MM.1S (cell line): ENCODE results near the gene BPHL.

Experiments used
- DNase-seq: peaks from one replicate; pipeline ENCODE4 v3.0.0-alpha.2; 2015
- H2AFZ ChIP-seq: fragments of 300-600 bp; sonication (generic); 2 replicates; pipeline ENCODE4 v1.6.0; 2016; ENCODE audit warnings: antibody characterized with exemption, low read length
- H3F3A ChIP-seq: fragments of 300-600 bp; sonication (generic); 2 replicates; pipeline ENCODE4 v1.6.1; 2016; ENCODE audit warnings: mild to moderate bottlenecking, antibody characterized with exemption, low read length, moderate library complexity, mixed read lengths; ENCODE audit not compliant: insufficient read depth
- H3K27ac ChIP-seq: fragments of 300-600 bp; sonication (generic); 2 replicates; pipeline ENCODE4 v1.5.1; 2016; ENCODE audit warnings: mild to moderate bottlenecking, low read length
- H3K27me3 ChIP-seq: fragments of 300-600 bp; sonication (generic); replicated peaks from 2 replicates; pipeline ENCODE4 v1.6.0; 2016; ENCODE audit warnings: low read length; ENCODE audit not compliant: insufficient read depth
- H3K36me3 ChIP-seq: fragments of 300-600 bp; sonication (generic); replicated peaks from 2 replicates; pipeline ENCODE4 v1.6.1; 2016; ENCODE audit warnings: mild to moderate bottlenecking, low read length, mixed read lengths; ENCODE audit not compliant: insufficient read depth
- H3K4me1 ChIP-seq: fragments of 300-600 bp; sonication (generic); 2 replicates; pipeline ENCODE4 v1.6.1; 2016; ENCODE audit warnings: low read length, mixed read lengths
- H3K4me2 ChIP-seq: fragments of 300-600 bp; sonication (generic); 2 replicates; pipeline ENCODE4 v1.6.0; 2016; ENCODE audit warnings: low read depth, low read length
- H3K4me3 ChIP-seq: fragments of 300-600 bp; sonication (generic); 2 replicates; pipeline ENCODE4 v1.5.1; 2016; ENCODE audit warnings: low read length, mixed read lengths
- H3K79me2 ChIP-seq: fragments of 300-600 bp; sonication (generic); 2 replicates; pipeline ENCODE4 v1.6.1; 2016; ENCODE audit warnings: mixed run types, low read length, mixed read lengths
- H3K9ac ChIP-seq: fragments of 300-600 bp; sonication (generic); 2 replicates; pipeline ENCODE4 v1.6.1; 2016; ENCODE audit warnings: low read length, mixed read lengths
- H3K9me2 ChIP-seq: fragments of 300-600 bp; sonication (generic); replicated peaks from 2 replicates; pipeline ENCODE4 v1.6.1; 2016; ENCODE audit warnings: mild to moderate bottlenecking, low read length, mixed read lengths; ENCODE audit not compliant: insufficient read depth
- H3K9me3 ChIP-seq: fragments of 300-600 bp; sonication (generic); replicated peaks from 2 replicates; pipeline ENCODE4 v1.6.1; 2016; ENCODE audit warnings: mild to moderate bottlenecking, low read length, mixed read lengths; ENCODE audit not compliant: insufficient read depth
- H4K20me1 ChIP-seq: fragments of 300-600 bp; sonication (generic); 2 replicates; pipeline ENCODE4 v1.6.1; 2016; ENCODE audit warnings: mild to moderate bottlenecking, low read length, moderate library complexity, mixed read lengths; ENCODE audit not compliant: insufficient read depth
- EZH2 ChIP-seq: fragments of 300-600 bp; sonication (generic); optimal IDR thresholded peaks from 2 replicates; pipeline ENCODE3; 2017; ENCODE audit warnings: low read depth, mild to moderate bottlenecking, antibody characterized with exemption, low read length, mixed read lengths
- EZH2phosphoT487 ChIP-seq: fragments of 300-600 bp; sonication (generic); IDR thresholded peaks from 2 replicates; pipeline ENCODE4 v1.6.1; 2018; ENCODE audit warnings: antibody characterized with exemption, low read length
- TF ChIP-seq, protein P1 (sequence below): fragments of 300-600 bp; sonication (generic); IDR thresholded peaks from 2 replicates; pipeline ENCODE4 v1.5.1; 2016; ENCODE audit warnings: antibody characterized with exemption, low read length, mixed read lengths

Gene BPHL

DNA sequence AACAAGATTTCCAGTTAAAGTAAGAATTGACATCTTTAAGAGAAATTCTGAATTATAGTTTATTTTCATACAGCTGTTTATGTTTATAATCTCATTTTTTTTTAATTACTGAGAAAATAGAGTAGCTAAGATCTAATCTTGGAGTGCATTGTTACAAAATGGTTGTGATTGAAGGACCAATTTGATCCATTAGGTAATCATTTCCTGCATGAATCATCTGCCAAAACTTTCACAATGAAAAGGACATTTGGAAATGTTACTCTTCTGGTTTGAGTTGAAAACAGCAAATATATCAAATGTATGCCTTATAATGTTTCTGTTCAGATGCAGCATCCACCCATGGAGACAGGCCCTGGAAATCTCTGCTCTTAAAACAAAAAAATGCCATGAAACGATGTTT, 19.8 kb downstream of the BPHL start:
- DNase-seq: no peak
- H4K20me1 ChIP-seq: no peaks in the 10 kb centered on the region
- TF ChIP-seq, protein P1, sequence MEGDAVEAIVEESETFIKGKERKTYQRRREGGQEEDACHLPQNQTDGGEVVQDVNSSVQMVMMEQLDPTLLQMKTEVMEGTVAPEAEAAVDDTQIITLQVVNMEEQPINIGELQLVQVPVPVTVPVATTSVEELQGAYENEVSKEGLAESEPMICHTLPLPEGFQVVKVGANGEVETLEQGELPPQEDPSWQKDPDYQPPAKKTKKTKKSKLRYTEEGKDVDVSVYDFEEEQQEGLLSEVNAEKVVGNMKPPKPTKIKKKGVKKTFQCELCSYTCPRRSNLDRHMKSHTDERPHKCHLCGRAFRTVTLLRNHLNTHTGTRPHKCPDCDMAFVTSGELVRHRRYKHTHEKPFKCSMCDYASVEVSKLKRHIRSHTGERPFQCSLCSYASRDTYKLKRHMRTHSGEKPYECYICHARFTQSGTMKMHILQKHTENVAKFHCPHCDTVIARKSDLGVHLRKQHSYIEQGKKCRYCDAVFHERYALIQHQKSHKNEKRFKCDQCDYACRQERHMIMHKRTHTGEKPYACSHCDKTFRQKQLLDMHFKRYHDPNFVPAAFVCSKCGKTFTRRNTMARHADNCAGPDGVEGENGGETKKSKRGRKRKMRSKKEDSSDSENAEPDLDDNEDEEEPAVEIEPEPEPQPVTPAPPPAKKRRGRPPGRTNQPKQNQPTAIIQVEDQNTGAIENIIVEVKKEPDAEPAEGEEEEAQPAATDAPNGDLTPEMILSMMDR: no peak
- no peak for TF ChIP-seq EZH2
- TF ChIP-seq EZH2phosphoT487: no peak
- H3K27ac ChIP-seq: no peak overlapping the region
- H3F3A ChIP-seq: no peaks in the 10 kb centered on the region
- H3K4me2 ChIP-seq: no peak overlapping the region
- H3K4me3 ChIP-seq: no peak overlapping the region
- H3K9me2 ChIP-seq: no peaks in the 10 kb centered on the region
- no peaks in the 10 kb centered on the region for H3K9me3 ChIP-seq
- no peaks in the 10 kb centered on the region for H3K4me1 ChIP-seq
- no peak overlapping the region for H2AFZ ChIP-seq
- H3K79me2 ChIP-seq: no peaks in the 10 kb centered on the region
- H3K27me3 ChIP-seq: no peaks in the 10 kb centered on the region
- no peaks in the 10 kb centered on the region for H3K36me3 ChIP-seq
- H3K9ac ChIP-seq: no peak overlapping the region

DNA sequence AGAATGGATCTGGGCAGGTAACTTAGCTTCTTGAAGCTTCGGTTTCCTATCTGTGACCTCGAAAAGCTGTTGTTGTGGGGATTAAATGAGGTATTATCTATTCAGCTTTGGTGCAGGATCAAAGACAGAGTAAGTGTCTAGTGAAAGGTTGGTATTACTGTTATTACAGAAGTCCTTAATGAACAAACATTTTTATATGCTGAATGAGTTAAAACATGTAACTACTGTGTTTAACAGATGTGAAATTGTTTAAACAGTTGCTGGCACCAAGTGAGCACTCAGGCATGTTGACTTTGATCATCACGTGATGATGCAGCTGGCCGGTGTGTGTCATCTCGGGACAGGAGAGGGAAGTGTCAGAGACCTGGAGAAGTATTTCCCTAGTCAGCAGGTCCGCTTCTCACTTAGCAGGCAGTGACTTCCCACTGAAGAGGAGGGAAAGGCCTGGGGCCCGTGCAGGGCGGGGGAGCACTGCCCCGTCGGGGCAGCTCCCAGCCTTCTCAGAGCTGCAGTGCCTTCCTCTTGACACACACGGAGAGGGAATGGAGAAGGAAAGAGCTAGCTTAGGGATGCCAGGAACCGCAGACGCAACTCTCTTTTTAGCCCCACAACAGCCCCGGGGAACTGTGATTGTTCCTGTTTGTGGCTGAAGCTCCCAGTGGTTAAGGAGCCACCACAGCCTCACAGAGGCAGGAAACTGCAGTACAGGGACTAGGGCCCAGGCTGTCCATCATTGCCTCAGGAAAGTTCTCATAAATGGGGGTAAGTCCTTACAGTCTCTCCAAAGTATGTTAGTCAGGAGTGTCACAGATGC, 20.8 kb downstream of the BPHL start:
- H3K9me2 ChIP-seq: no peaks in the 10 kb centered on the region
- DNase-seq: no peak
- no peaks in the 10 kb centered on the region for H3K4me1 ChIP-seq
- no peak overlapping the region for H3K9ac ChIP-seq
- no peaks in the 10 kb centered on the region for H3K27me3 ChIP-seq
- no peak overlapping the region for H3K4me3 ChIP-seq
- no peak overlapping the region for H3K27ac ChIP-seq
- H2AFZ ChIP-seq: no peak overlapping the region
- H4K20me1 ChIP-seq: no peaks in the 10 kb centered on the region
- no peaks in the 10 kb centered on the region for H3K36me3 ChIP-seq
- no peaks in the 10 kb centered on the region for H3K79me2 ChIP-seq
- H3K4me2 ChIP-seq: no peak overlapping the region
- TF ChIP-seq, protein P1: no peak
- TF ChIP-seq EZH2phosphoT487: no peak
- TF ChIP-seq EZH2: no peak
- no peaks in the 10 kb centered on the region for H3K9me3 ChIP-seq
- no peaks in the 10 kb centered on the region for H3F3A ChIP-seq

DNA sequence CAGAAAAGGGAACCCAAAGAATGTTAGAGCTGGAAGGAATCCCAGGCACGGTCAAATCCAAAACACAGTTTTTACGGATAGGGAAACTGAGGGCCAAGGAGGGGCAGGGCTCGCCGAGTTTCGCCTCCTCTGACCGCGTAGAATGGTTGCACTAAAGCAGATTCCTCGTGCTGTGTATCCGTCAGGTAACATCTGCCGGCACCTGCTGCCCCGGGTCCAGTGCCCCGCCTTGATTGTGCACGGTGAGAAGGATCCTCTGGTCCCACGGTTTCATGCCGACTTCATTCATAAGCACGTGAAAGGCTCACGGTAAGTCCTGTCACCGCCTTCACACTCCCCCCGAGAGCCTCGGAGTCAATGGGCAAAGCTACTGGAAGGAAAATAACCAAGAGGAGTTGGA, 21.7 kb downstream of the BPHL start:
- no peak for DNase-seq
- Histone ChIP-seq H3K79me2 (no peaks in the 10 kb centered on the region), H3K27me3 (no peaks in the 10 kb centered on the region), H3K27ac (no peak overlapping the region), H3K9me2 (no peaks in the 10 kb centered on the region), H3K4me1 (no peaks in the 10 kb centered on the region), H4K20me1 (no peaks in the 10 kb centered on the region), H3F3A (no peaks in the 10 kb centered on the region), H3K4me3 (no peak overlapping the region), H3K9me3 (no peaks in the 10 kb centered on the region), H3K9ac (no peak overlapping the region), H3K4me2 (no peak overlapping the region), H2AFZ (no peak overlapping the region), H3K36me3 (no peaks in the 10 kb centered on the region)
- TF ChIP-seq EZH2 (no peak), EZH2phosphoT487 (no peak)

DNA sequence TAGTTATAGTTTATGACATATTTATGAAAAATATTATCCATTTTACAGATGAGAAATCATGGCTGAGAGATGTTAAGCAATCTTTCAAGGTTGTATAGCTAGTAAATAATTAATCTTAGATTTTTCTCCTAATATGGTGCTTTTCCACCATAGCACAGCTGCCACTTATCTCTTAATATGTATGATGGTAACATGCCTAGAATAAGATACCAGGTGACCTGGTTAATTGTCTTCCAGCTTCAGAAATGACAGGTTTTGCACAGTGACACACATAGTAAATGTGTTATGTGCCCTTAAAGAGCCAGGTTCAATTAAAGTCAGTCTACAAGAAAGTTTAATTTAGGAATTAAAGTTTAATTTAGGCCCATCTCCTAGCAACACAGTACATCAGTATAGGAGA, 24.0 kb downstream of the BPHL start:
- H3K4me2 ChIP-seq: no peak overlapping the region
- no peaks in the 10 kb centered on the region for H3K9me2 ChIP-seq
- H3K4me1 ChIP-seq: no peaks in the 10 kb centered on the region
- no peaks in the 10 kb centered on the region for H3F3A ChIP-seq
- DNase-seq: no peak
- H3K9me3 ChIP-seq: no peaks in the 10 kb centered on the region
- H3K9ac ChIP-seq: no peak overlapping the region
- no peaks in the 10 kb centered on the region for H3K79me2 ChIP-seq
- H3K27me3 ChIP-seq: no peaks in the 10 kb centered on the region
- H3K4me3 ChIP-seq: no peak overlapping the region
- no peaks in the 10 kb centered on the region for H3K36me3 ChIP-seq
- TF ChIP-seq EZH2 (no peak), EZH2phosphoT487 (no peak)
- TF ChIP-seq, protein P1: no peak
- H3K27ac ChIP-seq: no peak overlapping the region
- H4K20me1 ChIP-seq: no peaks in the 10 kb centered on the region
- no peak overlapping the region for H2AFZ ChIP-seq
